GM10847 (cell line): ENCODE measurements around the gene TLL2.

Source experiments
- POLR2A ChIP-seq: IDR thresholded peaks from 2 replicates; pipeline ENCODE4 v1.6.1; 2011; ENCODE audit not compliant: insufficient read length; ENCODE audit errors: extremely low read depth

TLL2 gene

DNA sequence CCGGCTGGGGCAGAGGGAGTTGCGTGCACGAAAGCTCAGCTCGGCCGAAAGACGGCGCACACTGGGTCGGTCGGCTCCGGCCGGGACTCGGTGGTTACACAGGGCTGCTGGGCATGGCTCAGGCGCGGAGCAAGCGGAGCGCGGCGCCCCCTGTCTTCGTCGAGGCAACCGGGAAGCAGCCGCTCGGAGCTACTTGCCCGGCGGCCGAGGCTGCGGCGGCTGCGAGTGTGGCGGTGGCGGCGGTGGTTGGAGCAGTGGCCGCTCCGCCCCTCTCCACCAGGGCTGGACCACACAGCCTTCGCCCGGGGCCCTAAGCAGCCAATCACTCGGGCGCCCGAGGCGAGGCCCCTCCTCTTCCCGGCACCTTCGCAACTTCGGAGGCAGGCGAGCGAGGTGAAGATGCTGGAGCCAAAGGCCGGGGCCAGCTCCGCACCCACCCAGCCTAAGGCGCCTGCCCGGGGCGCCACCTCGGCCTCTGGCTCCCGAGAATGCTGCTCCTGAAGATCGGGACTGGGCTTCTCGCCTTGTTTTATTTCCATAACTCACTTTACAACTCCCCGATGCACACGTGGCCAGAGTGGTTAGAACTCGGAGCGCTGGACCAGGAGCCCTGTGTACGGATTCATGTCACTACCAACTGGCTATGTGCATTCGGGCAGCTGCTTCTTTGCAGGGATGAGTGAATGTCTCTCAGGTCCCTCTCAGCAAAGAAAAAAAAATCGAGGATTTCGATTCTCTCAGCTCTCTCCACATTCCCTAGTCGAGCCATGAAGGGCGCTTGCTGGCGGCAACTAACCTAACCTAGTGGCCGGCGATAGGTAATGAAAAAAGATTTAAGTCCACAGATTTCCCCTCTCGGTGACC is at the start of gene TLL2:
TLL2 (minus strand) TSS at position 229 of the 864 bp plus-strand sequence. CDS start 241 bp downstream, outside the sequence.
- TF ChIP-seq POLR2A: no peak

- no peak for TF ChIP-seq POLR2A
These were observed 47.5 kb upstream of the TLL2 start for GRCh38 chr10:96560966-96561887.

DNA sequence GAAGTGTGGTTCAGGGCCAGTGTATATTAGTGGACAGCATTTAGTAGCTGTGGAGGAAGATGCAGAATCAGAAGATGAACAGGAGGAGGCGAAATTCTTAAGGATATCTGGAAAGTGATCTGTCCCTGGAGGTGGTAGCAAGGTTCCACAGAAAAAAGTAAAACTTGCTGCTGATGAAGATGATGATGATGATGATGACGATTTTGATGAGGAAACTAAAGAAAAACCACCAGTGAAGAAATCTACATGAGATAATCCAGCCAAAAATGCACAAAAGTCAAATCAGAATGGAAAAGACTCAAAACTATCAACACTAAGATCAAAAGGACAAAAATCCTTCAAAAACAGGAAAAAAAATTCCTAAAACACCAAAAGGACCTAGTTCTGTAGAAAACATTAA is 46.8 kb upstream of the TLL2 start:
- TF ChIP-seq POLR2A: no peak

DNA sequence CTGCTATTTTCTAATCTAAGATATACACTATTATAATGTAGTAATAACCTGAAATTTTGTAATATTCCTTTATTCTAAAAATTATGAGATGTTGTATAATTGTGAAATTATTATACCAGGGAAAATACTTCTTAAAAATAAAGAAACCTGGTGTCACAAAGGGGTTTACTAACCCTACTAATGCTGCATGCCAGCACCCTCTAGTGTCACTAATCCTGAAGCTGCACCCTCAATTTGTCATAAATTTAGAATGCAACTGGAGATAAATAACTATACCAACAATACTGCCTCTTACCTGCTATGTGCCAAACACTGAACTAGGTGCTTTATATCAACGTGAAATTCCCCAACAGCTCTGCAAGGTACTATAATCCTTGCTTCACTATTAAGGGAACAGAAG is 42.3 kb upstream of the TLL2 start:
- TF ChIP-seq POLR2A: no peak

- no peak for TF ChIP-seq POLR2A
These were observed 41.6 kb upstream of the TLL2 start for GRCh38 chr10:96555330-96555729.

GRCh38 chr10:96548589-96548988 is 34.9 kb upstream of the TLL2 start:
- TF ChIP-seq POLR2A: no peak

- no peak for TF ChIP-seq POLR2A
These were observed 28.2 kb upstream of the TLL2 start for GRCh38 chr10:96541921-96542320.

GRCh38 chr10:96540240-96540639 is 26.5 kb upstream of the TLL2 start:
- no peak for TF ChIP-seq POLR2A

DNA sequence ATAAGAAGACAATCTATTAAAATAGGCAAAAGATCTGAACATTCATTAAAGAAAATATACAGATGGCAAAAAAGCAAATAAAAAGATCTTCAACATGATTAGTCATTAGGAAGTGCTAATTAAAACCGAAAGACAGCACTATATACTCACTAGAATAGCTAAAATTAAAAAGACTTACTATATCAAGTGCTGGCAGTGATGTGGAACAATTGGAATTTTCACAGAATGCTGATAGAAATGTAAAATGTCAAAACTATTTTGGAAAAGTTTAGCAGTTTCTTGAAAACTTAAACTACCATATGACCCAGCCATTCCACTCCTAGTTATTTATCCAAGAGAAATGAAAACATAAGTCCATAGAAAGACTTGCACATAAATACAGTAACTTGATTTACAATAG is 25.0 kb upstream of the TLL2 start:
- TF ChIP-seq POLR2A: no peak

DNA sequence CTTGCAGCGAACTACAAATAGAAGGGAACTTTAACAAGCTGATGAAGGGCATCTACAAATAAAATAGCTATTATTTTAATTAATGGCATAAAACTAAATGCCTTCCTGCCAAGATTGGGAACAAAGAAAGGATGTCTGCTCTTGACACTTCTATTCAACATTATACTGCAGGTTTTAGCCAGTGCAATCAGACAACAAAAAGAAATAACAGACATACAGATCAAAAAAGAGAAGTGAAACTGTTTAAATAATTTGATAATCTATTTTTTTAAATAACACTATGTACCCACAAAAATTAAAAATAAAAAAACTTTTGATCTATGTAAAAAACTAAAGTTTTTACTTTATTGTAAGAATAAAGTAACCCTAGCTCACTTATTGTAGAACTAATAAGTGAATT is 22.4 kb upstream of the TLL2 start:
- no peak for TF ChIP-seq POLR2A

DNA sequence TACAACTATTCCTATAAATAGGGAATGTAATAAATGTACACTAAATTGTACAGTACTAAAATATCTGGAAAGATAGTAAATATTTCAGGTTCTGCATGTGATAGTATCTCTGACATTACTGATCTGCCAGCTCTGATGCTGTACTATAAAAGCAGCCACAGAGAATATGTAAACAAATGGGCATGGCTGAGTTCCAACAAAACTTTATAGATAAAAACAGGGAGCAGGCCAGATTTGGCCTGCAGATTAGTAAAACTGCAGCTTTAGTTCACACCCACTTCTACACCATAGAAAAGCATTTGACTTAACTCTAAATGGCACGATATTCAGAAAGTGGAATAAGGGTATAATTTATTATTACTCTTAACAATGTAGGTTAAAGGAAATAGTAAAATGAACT is 18.8 kb upstream of the TLL2 start:
- no peak for TF ChIP-seq POLR2A

- TF ChIP-seq POLR2A: no peak
These were observed 16.0 kb upstream of the TLL2 start for GRCh38 chr10:96529634-96530279.

DNA sequence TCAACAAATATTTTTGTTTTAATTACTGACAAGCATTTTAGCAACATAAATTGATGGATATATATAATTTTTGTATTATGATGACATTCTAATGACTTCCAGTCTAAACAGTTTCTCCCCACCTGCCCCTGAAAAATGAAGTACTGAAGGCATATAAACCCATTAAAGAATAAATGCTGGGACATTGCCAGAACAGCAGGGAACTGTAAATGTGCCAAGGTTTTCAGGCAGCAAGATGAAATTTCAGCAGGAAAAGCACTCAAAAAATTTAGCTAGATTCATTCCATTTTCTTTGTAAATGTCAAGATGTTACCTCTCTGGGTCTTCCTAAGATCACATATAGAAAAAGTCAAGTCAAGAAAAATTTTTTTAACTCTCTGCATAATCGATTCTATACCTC is 11.0 kb upstream of the TLL2 start:
- no peak for TF ChIP-seq POLR2A

DNA sequence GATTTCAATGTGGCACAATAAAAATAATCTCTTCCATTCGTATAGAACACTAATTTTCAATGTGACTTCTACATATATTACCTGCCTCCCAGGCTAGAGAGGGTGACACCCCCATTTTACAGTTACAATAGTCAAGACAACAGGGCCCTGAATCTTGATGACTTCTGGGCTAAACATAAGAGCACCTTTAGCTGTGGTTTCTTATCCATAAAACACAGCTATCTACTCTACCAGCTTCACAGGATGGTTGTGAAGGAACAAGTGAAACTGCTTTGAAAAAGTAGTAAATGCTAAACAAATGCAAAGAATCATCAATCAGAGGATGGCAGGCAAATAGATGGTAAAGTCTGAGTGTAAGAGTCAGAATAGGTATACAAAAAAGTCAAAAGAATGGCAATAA is 3.6 kb upstream of the TLL2 start:
- TF ChIP-seq POLR2A: no peak

GRCh38 chr10:96516337-96516736 is 2.6 kb upstream of the TLL2 start:
- TF ChIP-seq POLR2A: no peak

- TF ChIP-seq POLR2A: no peak
These were observed 425 bp downstream of the TLL2 start for GRCh38 chr10:96513305-96513697.
